RPMI7951 (cell line): ENCODE measurements around the gene MGLL. TPM values are rescaled to one million over a fixed set of nuclear protein-coding genes. Genes with fewer than 3 reads are reported as not detected.
A peak's percentile ranks its signal among the peaks of the same experiment; 100 is the strongest.
"Not testable (repeated sequence)": the region's sequence is repeated elsewhere in the genome, so short reads cannot be mapped to it uniquely, and the experiment has no call there.

Experiments
- DNase-seq: peaks from one replicate; pipeline ENCODE4 v3.0.0-alpha.2; 2012; ENCODE audit warnings: low read depth
- total RNA-seq: library from RNA; depleted of rRNA; stranded (reverse); fragments of >200 nt; shearing (Covaris generic); gene quantifications from 2 replicates; pipeline ENCODE4 v1.2.3, GENCODE V29; 2014

MGLL gene
- total RNA-seq, 1 experiment from 2014 or later: 48.4 TPM

- DNase-seq: peak; percentile 62
These were observed 131.4 kb downstream of the MGLL start for GRCh38 chr3:127690823-127691452.

DNA sequence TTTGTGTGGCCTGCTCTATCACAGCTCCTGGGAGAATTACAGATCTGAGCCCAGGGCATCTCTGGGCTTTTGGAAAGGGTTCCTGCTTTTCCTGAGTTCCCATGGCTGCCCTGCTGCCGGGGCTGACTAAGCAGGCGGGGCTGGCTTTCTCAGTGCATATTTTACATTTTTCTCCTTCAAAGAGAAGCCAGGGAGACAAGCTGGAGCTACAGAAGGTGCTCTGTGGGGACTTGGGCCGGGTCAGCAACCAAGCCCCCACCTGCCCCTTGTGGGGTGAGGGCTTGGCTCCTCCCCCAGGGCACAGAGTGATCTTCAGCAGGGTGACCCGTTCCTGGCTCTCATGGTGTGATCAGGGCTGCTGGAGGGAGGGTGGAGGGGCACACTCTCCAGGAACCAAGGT lies 132.2 kb downstream of the MGLL start:
- peak; percentile 60 for DNase-seq

DNA sequence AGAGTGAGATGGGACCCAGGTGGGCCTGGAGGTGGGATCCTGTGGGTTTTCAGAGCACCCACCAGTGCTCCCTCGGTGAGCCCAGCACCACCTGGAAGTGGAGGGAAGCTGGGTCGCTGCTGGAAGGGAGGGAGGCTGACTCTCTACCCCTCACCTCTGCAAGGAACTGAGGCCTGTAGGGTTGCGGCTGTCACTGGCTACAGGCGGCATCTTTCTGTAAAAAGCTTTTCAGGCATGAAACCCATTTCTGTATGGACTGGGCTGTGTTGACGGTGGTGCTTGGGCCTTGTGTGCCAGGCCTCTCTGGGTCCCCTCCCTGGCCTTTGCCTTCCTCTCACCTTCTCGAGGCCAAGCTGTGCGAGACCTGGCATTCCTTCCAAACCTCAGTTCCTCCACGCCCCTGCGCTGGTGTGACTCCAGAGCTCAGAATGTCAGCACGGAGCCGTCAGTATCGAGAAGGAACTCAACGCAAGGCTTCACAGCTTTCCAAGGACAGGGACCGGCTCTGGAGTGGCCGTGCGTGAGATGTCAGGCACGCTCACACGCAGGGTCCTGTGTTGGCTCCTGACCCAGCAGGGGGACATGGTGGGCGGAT lies 133.0 kb downstream of the MGLL start:
- no peak for DNase-seq

- peak; percentile 79 for DNase-seq
These were observed 133.7 kb downstream of the MGLL start for GRCh38 chr3:127688416-127689265.

- DNase-seq: no peak
These were observed 134.3 kb downstream of the MGLL start for GRCh38 chr3:127688022-127688415.

DNA sequence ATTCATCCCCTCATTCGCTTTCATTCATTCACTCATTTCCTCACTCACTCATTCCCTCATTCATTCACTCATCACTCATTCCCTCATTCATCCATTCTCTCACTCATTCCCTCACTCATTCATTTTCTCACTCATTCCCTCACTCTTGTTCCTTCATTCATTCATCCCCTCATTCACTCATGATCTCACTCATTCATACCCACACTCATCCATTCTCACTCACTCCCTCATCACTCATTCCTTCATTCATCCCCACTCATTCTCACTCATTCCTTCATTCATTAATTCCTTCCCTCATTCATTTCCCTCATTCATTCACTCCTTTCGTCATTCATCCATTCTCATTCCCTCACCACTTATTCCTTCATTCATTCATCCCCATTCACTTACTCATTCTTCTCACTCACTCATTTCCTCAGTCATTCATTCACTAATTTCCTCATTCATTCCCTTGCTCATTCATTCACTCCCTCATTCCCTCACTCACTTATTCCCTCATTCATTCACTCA lies 135.0 kb downstream of the MGLL start:
- DNase-seq: no peak

DNA sequence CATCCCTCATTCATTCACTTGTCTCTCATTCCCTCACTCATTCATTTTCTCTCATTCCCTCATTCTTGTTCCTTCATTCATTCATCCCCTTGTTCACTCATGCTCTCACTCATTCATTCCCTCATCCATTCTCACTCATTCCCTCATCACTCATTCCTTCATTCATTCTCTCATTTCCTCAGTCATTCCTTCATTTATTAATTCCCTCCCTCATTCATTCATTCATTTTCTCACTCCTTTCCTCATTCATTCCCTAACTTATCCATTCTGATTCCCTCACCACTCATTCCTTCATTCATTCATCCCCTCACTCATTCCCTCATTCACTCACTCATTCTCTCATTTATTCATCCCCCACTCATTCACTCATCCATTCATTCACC lies 135.8 kb downstream of the MGLL start:
- no peak for DNase-seq

GRCh38 chr3:127685708-127686511 lies 136.4 kb downstream of the MGLL start:
- DNase-seq: peak; percentile 29

DNA sequence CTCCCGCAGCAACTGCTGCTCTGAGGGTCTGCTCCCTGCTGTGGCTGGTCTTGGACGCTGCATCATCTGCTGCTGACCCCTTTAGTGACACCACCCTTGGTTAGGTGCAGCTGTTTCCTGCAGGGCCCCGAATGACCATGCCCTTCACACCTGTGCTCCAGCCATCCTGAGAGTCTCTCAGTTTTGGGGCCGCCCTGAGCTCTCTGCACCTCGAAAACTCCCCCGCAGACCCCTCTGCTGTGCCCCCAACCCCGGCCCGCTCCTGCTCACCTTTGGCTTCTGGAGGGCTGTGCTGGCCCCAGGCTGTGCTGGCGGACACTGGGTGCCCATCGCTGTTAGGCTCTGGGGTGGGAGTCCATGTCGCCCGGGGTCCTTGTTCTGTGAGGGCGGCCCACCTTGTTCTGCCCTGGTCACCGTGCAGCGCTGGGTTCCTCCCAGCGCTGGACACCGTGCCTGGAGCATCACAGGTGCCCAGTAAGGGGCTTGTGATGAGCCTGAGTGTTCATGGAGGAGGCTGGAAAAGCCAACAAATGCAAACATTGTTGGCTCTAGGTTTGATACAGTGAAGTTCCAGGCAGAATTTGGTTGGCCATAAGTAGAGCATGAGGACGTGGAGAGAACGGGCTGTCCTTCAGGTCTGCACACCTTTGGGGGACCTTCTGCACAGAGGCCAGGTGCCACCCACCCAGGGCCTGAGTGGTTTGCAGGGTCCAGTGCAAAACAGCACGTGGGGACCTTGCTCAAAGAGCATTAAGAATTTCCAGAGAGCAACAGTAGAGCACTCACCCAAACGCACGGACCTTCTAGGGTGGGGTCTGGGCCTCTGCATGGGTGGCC lies 137.2 kb downstream of the MGLL start:
- no peak for DNase-seq

DNA sequence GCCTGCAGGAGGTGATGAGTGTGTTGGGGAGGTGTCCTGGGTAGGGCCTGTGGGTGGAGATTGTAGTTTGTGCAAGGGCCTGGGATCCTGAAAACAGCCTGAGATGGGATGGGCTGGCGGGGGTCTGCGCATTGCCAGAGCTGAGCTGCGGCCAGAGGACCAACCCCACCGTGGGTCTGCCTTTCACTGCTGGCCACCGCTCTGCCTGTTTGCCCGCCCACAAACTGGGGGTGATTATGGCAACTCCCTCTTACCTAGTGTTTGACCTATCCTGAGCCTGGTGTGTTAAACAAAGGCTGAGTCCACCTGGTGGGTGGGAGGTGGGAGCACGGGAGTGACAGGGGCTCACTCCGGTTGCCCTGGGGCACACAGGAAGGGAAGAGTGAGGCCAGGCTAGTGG lies 139.8 kb downstream of the MGLL start:
- no peak for DNase-seq

DNA sequence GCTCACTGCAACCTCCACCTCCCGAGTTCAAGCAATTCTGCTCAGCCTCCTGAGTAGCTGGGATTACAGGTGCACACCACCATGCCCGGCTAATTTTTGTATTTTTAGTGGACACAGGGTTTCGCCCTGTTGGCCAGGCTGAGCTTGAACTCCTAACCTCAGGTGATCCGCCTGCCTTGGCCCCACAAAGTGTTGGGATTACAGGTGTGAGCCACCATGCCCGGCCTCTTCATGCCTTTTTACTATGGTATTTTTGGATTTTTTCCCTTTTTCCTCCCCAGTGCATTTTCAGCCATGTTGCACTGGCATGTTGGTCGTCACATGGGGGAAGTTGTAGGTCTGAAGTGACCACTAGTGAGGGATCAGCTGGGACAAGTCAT lies 140.2 kb downstream of the MGLL start:
- DNase-seq: not testable (repeated sequence)

DNA sequence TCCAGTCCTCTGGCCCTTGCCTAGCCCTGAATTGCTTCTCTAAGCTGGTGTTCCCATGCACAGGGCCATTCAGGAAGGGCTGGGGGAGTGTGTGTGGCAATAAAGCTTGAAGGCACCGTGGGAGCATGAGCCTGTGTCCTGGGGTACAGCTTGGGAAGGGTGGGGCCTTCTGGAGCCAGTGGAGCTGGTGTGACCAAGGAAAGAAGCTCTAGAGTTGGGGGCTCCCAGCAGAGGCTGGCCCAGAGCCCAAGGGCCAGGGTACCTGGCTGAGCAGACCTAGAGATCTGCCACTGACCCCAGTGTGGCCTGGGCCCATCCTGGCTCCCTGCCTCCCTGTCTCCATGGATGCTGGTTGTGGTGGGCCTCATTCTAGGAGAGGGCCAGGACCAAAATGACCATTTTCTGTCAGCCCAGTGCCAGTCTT lies 141.5 kb downstream of the MGLL start:
- no peak for DNase-seq

- DNase-seq: no peak
These were observed 142.1 kb downstream of the MGLL start for GRCh38 chr3:127680146-127680661.

DNA sequence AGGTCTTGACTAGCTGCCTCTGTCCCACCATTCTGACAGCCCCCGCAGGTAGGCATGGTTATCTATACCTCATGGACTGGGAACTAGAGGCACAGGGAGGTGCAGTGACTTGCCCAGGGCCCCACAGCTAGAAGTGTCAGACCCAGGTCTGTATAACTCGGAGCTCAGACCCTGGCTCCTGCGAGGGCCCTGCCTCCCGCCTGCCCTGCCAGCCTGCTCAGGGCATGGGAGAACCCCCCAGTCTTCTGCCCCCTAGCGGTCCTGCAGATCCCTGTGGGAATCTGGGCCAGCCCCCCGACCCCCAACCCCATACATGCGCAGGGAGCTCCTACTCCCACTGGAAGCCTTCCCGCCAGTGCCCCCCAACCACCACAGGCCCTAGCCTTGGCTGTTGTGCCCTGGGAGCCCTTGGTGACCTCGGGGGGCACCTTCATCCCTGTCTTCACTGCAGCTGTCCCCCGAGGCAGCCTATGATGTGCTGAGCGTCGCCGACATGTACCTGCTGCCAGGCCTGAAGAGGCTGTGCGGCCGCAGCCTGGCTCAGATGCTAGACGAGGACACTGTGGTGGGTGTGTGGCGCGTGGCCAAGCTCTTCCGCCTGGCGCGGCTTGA lies 142.7 kb downstream of the MGLL start:
- no peak for DNase-seq

DNA sequence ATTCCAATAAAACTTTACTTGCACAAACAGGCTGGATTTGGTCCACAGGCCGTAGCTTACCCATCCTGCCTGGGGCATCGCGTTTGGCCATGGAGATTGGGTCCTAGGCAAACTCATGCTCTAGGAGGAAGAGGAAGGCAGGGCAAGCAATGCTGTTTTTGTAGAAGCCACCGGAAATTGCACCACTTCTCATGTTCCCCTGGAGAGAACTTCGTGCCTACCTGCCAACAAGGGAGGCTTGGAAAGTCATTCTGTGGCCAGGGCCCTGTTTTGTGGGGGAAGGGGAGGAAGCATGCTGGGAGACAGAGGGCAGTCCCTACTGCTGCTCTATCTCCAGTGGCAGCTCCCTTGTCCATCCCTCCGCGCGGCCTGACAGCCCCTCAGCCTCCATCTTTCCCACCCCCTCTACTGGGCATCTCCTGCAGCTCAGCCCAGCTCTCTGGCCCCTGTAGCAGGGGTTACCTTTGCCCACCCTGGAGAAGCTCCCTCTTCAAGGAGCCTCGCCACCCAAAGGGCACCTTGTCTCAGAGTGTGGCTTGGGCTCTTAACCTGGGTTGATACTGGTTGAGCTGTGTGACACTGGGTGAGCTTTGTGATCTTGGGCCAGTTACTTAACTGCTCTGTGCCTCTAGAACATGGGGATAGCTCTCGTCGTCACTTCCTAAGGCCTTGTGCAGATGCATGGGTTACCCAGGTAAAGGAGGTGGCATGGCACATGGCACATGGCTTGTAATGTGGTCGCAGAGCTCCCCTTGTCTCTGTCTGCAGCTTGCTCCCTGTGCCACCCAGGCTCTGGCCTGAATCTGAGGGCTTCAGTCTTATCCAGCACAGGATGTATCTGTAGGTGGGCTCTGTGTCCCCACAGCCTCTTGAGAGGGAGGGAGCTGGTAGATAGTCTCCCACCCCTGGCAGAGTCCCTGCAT lies 143.4 kb downstream of the MGLL start:
- no peak for DNase-seq

DNA sequence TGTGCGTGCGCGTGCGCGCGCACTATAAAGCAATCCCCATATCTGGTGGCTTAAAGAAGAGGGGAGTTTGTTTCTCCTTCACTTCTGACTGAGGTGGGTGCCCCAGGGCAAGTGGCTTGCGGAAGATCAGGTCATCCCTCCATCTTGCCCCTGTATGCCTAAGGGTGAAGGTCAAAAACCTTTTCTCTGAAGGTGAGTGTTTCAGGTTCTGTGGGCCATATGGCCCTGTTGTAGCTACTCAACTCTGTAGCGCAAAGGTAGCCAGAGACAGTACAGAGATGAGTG lies 144.1 kb downstream of the MGLL start:
- no peak for DNase-seq

DNA sequence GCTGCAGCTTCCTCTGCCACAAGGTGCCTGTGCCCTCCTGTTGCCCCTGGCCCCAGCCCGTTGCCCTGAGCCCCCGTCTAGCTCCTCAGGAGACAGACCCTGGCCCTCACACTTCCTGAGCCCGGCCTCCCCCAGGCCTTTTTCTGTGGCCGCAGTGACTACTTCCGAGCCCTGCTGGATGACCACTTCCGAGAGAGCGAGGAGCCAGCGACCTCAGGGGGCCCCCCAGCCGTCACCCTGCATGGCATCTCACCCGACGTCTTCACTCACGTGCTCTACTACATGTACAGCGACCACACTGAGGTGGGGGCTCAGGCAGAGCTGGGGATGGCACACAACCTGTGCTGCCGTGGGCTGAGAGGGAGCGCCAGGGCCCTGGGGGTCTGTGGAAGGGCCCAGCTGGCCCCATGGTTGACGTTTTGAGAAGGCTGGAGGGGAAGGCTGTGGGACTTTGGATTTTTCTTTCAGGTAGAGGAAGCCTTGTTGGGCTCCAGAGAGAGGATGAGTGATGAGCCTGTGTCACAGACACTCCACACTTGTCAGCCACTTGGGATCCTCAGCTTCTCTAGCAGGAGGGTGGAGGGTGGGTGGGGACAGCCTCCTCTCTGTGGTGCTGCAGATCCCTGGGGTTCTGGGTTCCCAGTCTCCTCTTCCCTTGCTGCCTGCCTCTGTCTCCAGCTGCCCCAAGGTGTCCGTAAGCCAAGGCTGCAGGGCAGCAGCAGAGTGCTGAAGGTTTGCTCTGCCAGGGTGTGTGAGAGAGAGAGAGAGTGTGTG lies 144.6 kb downstream of the MGLL start:
- DNase-seq: no peak

DNA sequence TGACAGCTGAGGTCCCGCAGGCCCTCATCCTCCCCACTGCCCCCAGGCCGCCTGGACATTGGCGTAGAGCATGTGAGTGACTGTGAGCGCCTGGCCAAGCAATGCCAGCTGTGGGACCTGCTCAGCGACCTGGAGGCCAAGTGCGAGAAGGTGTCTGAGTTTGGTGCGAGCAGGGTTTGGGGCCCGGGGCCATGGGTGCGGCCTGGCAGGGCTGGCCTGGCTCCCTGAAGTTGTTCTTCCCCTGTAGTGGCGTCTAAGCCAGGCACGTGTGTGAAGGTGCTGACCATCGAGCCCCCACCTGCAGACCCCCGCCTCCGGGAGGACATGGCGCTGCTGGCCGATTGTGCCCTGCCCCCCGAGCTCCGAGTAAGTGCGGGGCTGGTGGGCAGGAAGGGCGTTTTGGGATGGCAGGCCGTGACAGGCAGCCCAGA lies 145.4 kb downstream of the MGLL start:
- DNase-seq: no peak

DNA sequence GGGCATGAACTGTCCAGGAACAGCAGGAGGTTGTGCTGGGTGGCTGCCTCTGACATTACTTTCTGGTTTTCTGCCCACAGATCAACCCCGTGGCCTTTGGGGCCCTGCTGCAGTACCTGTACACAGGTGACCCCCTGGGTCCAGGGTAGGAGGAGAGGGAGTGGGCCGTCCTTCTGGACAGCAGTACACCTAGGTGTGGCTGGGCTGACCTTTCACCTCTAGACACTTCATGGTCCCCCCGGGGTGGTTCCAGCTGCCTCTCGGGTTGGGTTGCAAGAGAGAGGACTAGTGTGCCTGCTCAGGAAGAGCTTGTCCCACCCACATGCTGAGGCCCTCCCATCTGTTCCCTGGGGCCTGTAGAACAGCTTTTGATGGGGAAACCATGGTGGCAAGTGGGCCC lies 145.9 kb downstream of the MGLL start:
- no peak for DNase-seq
